ENCODE results near the gene ALK.
"Not testable (repeated sequence)": the region's sequence is repeated elsewhere in the genome, so short reads cannot be mapped to it uniquely, and the experiment has no call there.

The ALK gene

DNA sequence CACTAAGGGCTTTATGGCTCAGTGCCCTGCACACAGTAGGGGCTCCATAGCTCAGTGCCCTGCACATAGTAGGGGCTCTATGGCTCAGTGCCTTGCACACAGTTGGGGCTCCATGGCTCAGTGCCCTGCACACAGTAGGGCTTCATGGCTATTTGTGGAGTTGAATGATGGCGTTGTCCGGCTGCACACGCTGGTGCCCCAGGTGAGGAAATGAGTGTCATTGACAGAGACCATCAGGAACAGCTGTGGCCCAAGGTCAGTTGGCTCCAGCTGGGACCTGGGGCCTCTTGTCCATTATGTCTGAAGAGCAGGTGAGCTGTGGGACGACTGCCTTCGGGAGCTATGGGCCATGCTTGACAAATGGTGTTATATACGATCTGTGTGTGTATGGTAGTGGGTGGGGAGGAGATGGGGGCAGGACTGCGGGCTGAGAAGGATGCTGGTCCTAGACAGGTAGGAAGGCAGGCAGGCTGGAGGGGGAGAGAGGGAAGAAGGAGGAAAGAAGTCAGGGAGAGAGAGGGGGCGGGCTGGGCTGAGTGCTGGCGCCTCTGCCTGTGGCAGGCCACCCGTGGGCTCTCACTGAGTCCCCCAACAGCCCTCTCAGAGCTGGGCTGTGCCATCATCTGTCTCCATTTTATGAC is 675.5 kb downstream of the ALK start:
- H3K27ac ChIP-seq (replicated peaks; ENCODE audit: low read length) = no peak overlapping the region
- H2BK12ac ChIP-seq (ENCODE audit: low read length) = no peak overlapping the region
- H3K9ac ChIP-seq (ENCODE audit: low read depth, low read length, poor library complexity) = no peak overlapping the region
- no peaks in the 10 kb centered on the region for H3K36me3 ChIP-seq (replicated peaks in 1 of 2; ENCODE audit: control insufficient read depth in 2 of 2, insufficient read depth in 2 of 2, low read length in 2 of 2)
- no peaks in the 10 kb centered on the region for H3K79me1 ChIP-seq (ENCODE audit: low read depth, low read length)
- no peaks in the 10 kb centered on the region for H3K9me3 ChIP-seq (replicated peaks in 1 of 2; ENCODE audit: control insufficient read depth in 2 of 2, insufficient read depth in 1 of 2, low read depth in 1 of 2, low read length in 2 of 2)
- H2BK120ac ChIP-seq (ENCODE audit: low read depth, low read length) = no peak overlapping the region
- DNase-seq (ENCODE audit: low spot score) = no peak
- H3K4me3 ChIP-seq (ENCODE audit: low read length in 2 of 2) = no peak overlapping the region
- H2AK5ac ChIP-seq (ENCODE audit: low read depth, low read length) = no peak overlapping the region
- peak overlapping the region; percentile 48 for H2AFZ ChIP-seq (ENCODE audit: low read length)
- H3K27me3 ChIP-seq (ENCODE audit: control insufficient read depth in 3 of 3, insufficient read depth in 3 of 3, low read depth in 1 of 3, low read length in 3 of 3) = no peaks in the 10 kb centered on the region
- no peak overlapping the region for H3K4me2 ChIP-seq (ENCODE audit: insufficient read depth, low read length, poor library complexity, severe bottlenecking)
- peak overlapping the region; percentile 57 for H4K91ac ChIP-seq (ENCODE audit: low read depth, low read length, poor library complexity)
- no peak overlapping the region for H3K14ac ChIP-seq (ENCODE audit: low read length)
- no peak overlapping the region for H2BK5ac ChIP-seq (ENCODE audit: low read length)
- WGBS, 2 donors (ENCODE audit: extremely low coverage in 2 of 2, insufficient read length in 2 of 2, insufficient replicate concordance in 1 of 2) = no CpG with 5 or more reads among the region's 10 CpGs
- peak overlapping the region; percentile 9 for H3K18ac ChIP-seq (ENCODE audit: low read length)
- H3K4ac ChIP-seq (ENCODE audit: low read length) = no peak overlapping the region
- no peak overlapping the region for H2BK15ac ChIP-seq (ENCODE audit: low read length)
- no peak overlapping the region for H4K8ac ChIP-seq (ENCODE audit: low read depth, low read length)
- H3K4me1 ChIP-seq (ENCODE audit: control insufficient read depth in 2 of 2, insufficient read depth in 1 of 2, low read depth in 1 of 2, low read length in 2 of 2) = peaks cover 0 to 2% of the 10 kb centered on the region in 2 donors
- H3K23ac ChIP-seq (ENCODE audit: low read depth, low read length, poor library complexity) = peak overlapping the region; percentile 62

DNA sequence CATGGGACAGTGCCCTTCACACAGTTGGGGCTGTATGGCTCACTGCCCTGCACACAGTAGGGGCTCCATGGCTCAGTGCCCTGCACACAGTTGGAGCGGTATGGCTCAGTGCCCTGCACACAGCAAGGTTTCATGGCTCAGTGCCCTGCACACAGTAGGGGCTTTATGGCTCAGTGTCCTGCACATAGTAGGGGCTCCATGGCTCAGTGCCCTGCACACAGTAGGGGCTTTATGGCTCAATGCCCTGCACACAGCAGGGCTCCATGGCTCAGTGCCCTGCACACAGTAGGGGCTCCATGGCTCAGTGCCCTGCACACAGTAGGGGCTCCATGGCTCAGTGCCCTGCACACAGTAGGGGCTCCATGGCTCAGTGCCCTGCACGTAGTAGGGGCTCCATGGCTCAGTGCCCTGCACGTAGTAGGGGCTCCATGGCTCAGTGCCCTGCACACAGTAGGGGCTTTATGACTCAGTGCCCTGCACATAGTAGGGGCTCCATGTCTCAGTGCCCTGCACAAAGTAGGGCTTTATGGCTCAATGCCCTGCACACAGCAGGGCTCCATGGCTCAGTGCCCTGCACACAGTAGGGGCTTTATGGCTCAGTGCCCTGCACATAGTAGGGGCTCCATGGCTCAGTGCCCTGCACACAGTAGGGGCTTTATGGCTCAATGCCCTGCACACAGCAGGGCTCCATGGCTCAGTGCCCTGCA is 676.2 kb downstream of the ALK start:
- H3K36me3 ChIP-seq (replicated peaks in 1 of 2; ENCODE audit: control insufficient read depth in 2 of 2, insufficient read depth in 2 of 2, low read length in 2 of 2); H2AFZ ChIP-seq (ENCODE audit: low read length); DNase-seq (ENCODE audit: low spot score); H2BK15ac ChIP-seq (ENCODE audit: low read length); H3K4me2 ChIP-seq (ENCODE audit: insufficient read depth, low read length, poor library complexity, severe bottlenecking); H3K4me3 ChIP-seq (ENCODE audit: low read length in 2 of 2); H2BK5ac ChIP-seq (ENCODE audit: low read length); H3K27ac ChIP-seq (replicated peaks; ENCODE audit: low read length); H3K9ac ChIP-seq (ENCODE audit: low read depth, low read length, poor library complexity); H4K91ac ChIP-seq (ENCODE audit: low read depth, low read length, poor library complexity); H2AK5ac ChIP-seq (ENCODE audit: low read depth, low read length); H3K4ac ChIP-seq (ENCODE audit: low read length); H3K79me1 ChIP-seq (ENCODE audit: low read depth, low read length); H3K4me1 ChIP-seq (ENCODE audit: control insufficient read depth in 2 of 2, insufficient read depth in 1 of 2, low read depth in 1 of 2, low read length in 2 of 2); H3K9me3 ChIP-seq (replicated peaks in 1 of 2; ENCODE audit: control insufficient read depth in 2 of 2, insufficient read depth in 1 of 2, low read depth in 1 of 2, low read length in 2 of 2); H2BK120ac ChIP-seq (ENCODE audit: low read depth, low read length); H2BK12ac ChIP-seq (ENCODE audit: low read length); H3K27me3 ChIP-seq (ENCODE audit: control insufficient read depth in 3 of 3, insufficient read depth in 3 of 3, low read depth in 1 of 3, low read length in 3 of 3): not testable (repeated sequence)
- peak overlapping the region; percentile 11 for H3K18ac ChIP-seq (ENCODE audit: low read length)
- peak overlapping the region; percentile 29 for H3K23ac ChIP-seq (ENCODE audit: low read depth, low read length, poor library complexity)
- no CpG with 5 or more reads among the region's 3 CpGs for WGBS, 2 donors (ENCODE audit: extremely low coverage in 2 of 2, insufficient read length in 2 of 2, insufficient replicate concordance in 1 of 2)
- H3K14ac ChIP-seq (ENCODE audit: low read length) = peak overlapping the region; percentile 25
- H4K8ac ChIP-seq (ENCODE audit: low read depth, low read length) = peak overlapping the region; percentile 29

DNA sequence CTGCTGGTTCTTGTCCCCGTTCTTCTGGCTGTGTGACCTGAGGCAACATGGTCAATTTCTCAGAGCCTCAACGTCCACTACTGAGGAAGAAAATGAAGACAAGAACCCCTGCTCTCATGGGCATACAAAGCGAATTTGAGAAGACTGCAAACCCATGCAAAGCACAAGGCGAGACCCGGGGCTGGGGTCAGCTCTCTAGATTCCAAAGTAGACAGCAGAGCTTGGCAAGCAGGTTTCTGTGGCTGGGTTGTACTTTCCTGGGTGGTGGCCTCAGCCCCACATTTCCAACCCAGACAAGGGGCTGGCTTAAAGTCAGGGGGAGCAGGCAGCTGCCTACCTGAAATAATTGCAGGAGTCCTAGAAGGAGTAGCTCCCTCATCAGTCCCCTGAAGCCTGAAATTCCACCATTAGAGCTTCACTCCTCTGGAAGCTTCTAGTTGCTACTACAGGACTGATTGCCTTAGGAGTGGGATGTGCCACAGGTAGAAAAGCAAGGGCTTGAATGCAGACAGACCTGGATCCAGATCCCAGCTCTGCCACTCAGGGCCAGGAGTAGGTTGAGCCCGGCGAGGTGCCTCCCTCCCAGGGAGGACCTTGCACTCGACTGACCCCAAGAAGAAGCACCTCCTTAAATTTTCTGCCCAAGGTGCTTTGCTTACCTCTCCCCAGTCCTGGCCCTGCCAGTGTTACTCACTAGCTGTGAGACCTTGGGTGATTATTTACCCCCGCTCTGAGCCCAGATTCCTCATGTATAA is 678.6 kb downstream of the ALK start:
- Histone ChIP-seq H2BK120ac (ENCODE audit: low read depth, low read length) (no peak overlapping the region), H3K4me3 (ENCODE audit: low read length in 2 of 2) (no peak overlapping the region), H3K27ac (replicated peaks; ENCODE audit: low read length) (no peak overlapping the region), H3K36me3 (replicated peaks in 1 of 2; ENCODE audit: control insufficient read depth in 2 of 2, insufficient read depth in 2 of 2, low read length in 2 of 2) (no peaks in the 10 kb centered on the region), H3K79me1 (ENCODE audit: low read depth, low read length) (no peaks in the 10 kb centered on the region), H3K18ac (ENCODE audit: low read length) (no peak overlapping the region), H4K8ac (ENCODE audit: low read depth, low read length) (no peak overlapping the region), H3K9me3 (replicated peaks in 1 of 2; ENCODE audit: control insufficient read depth in 2 of 2, insufficient read depth in 1 of 2, low read depth in 1 of 2, low read length in 2 of 2) (no peaks in the 10 kb centered on the region), H2BK12ac (ENCODE audit: low read length) (no peak overlapping the region), H3K27me3 (ENCODE audit: control insufficient read depth in 3 of 3, insufficient read depth in 3 of 3, low read depth in 1 of 3, low read length in 3 of 3) (no peaks in the 10 kb centered on the region), H2AK5ac (ENCODE audit: low read depth, low read length) (no peak overlapping the region), H2BK15ac (ENCODE audit: low read length) (no peak overlapping the region), H3K4me2 (ENCODE audit: insufficient read depth, low read length, poor library complexity, severe bottlenecking) (no peak overlapping the region), H2AFZ (ENCODE audit: low read length) (no peak overlapping the region), H4K91ac (ENCODE audit: low read depth, low read length, poor library complexity) (no peak overlapping the region), H3K4me1 (ENCODE audit: control insufficient read depth in 2 of 2, insufficient read depth in 1 of 2, low read depth in 1 of 2, low read length in 2 of 2) (no peaks in the 10 kb centered on the region), H2BK5ac (ENCODE audit: low read length) (no peak overlapping the region), H3K14ac (ENCODE audit: low read length) (no peak overlapping the region), H3K23ac (ENCODE audit: low read depth, low read length, poor library complexity) (no peak overlapping the region), H3K4ac (ENCODE audit: low read length) (no peak overlapping the region), H3K9ac (ENCODE audit: low read depth, low read length, poor library complexity) (no peak overlapping the region)
- DNase-seq (ENCODE audit: low spot score) = no peak
- WGBS, 2 donors (ENCODE audit: extremely low coverage in 2 of 2, insufficient read length in 2 of 2, insufficient replicate concordance in 1 of 2) = no CpG with 5 or more reads among the region's 9 CpGs

DNA sequence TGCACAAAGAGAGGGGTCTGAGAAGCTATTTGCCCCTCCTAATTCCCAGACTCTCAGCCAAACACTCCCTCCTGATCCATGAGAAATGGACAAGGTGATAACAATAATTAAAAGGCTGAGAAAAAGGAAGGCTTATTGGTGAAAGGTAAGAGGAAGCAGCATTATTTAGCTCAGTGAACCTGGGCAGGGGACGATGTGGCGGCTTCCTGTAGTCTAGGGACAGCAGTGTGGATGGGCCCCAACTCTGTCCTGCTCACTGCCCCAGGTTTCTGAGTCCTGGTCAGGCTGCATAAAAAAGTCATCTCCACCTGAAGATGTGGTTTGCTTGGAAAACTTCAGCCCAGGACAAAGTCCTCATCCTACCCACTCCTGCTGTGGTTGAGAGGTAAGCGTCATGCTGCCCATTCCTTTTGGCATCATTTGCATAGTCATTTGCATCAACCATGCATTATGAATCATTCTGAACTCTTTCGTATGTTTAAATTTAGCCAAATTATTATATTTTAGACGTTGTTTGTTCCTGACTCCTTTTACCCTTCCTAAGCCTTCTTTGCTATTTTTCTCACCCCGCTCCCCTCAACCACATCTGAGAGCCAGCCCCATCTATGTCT is 679.3 kb downstream of the ALK start:
- Histone ChIP-seq H3K23ac (ENCODE audit: low read depth, low read length, poor library complexity) (no peak overlapping the region), H3K4ac (ENCODE audit: low read length) (no peak overlapping the region), H3K9ac (ENCODE audit: low read depth, low read length, poor library complexity) (no peak overlapping the region), H3K36me3 (replicated peaks in 1 of 2; ENCODE audit: control insufficient read depth in 2 of 2, insufficient read depth in 2 of 2, low read length in 2 of 2) (no peaks in the 10 kb centered on the region), H3K9me3 (replicated peaks in 1 of 2; ENCODE audit: control insufficient read depth in 2 of 2, insufficient read depth in 1 of 2, low read depth in 1 of 2, low read length in 2 of 2) (no peaks in the 10 kb centered on the region), H2BK12ac (ENCODE audit: low read length) (no peak overlapping the region), H2AFZ (ENCODE audit: low read length) (no peak overlapping the region), H3K4me2 (ENCODE audit: insufficient read depth, low read length, poor library complexity, severe bottlenecking) (no peak overlapping the region), H2AK5ac (ENCODE audit: low read depth, low read length) (no peak overlapping the region), H2BK120ac (ENCODE audit: low read depth, low read length) (no peak overlapping the region), H4K8ac (ENCODE audit: low read depth, low read length) (no peak overlapping the region), H3K27ac (replicated peaks; ENCODE audit: low read length) (no peak overlapping the region), H3K4me3 (ENCODE audit: low read length in 2 of 2) (no peak overlapping the region), H2BK15ac (ENCODE audit: low read length) (no peak overlapping the region), H3K18ac (ENCODE audit: low read length) (no peak overlapping the region), H3K14ac (ENCODE audit: low read length) (no peak overlapping the region), H3K27me3 (ENCODE audit: control insufficient read depth in 3 of 3, insufficient read depth in 3 of 3, low read depth in 1 of 3, low read length in 3 of 3) (no peaks in the 10 kb centered on the region), H2BK5ac (ENCODE audit: low read length) (no peak overlapping the region), H4K91ac (ENCODE audit: low read depth, low read length, poor library complexity) (no peak overlapping the region), H3K4me1 (ENCODE audit: control insufficient read depth in 2 of 2, insufficient read depth in 1 of 2, low read depth in 1 of 2, low read length in 2 of 2) (no peaks in the 10 kb centered on the region), H3K79me1 (ENCODE audit: low read depth, low read length) (no peaks in the 10 kb centered on the region)
- no CpG with 5 or more reads among the region's 6 CpGs for WGBS, 2 donors (ENCODE audit: extremely low coverage in 2 of 2, insufficient read length in 2 of 2, insufficient replicate concordance in 1 of 2)
- no peak for DNase-seq (ENCODE audit: low spot score)

All from neuronal stem cell (in vitro differentiated cells).